ENCODE measurements around the gene SELENON.

DNA sequence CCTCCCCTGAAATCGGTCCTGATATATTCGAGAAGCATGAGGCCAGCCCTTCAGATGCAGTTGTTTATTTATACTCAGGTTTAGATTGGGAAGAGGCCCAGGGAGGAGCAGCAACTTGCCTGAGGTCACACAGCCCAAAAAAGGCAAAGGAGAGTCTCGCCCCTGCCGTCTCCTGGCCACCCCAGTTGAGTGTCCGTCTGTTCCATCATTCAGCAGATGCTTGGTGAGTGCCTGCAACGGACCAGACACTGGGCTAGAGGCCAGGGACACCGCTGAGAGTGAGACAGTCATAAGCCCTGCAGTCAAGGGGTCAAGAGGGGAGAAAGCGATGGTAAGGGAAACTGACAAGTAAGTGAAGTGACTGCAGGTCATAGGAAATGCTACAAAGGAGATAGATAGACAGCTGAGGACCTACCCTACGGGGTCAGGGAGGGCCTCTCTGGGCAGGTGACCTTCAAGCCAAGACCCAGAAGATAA, 15.4 kb upstream of the SELENON start:
- TF ChIP-seq TAF1 (IDR thresholded peaks at IDR 0.05; ENCODE audit: borderline replicate concordance, low read depth, low read length) (no peak), POLR2AphosphoS5 (IDR thresholded peaks at IDR 0.05; ENCODE audit: low read length) (no peak), ZZZ3 (IDR thresholded peaks at IDR 0.05; ENCODE audit: control insufficient read depth, insufficient read length, low read depth) (no peak), FOXK2 (IDR thresholded peaks at IDR 0.05) (no peak)
- TF ChIP-seq, protein P1, sequence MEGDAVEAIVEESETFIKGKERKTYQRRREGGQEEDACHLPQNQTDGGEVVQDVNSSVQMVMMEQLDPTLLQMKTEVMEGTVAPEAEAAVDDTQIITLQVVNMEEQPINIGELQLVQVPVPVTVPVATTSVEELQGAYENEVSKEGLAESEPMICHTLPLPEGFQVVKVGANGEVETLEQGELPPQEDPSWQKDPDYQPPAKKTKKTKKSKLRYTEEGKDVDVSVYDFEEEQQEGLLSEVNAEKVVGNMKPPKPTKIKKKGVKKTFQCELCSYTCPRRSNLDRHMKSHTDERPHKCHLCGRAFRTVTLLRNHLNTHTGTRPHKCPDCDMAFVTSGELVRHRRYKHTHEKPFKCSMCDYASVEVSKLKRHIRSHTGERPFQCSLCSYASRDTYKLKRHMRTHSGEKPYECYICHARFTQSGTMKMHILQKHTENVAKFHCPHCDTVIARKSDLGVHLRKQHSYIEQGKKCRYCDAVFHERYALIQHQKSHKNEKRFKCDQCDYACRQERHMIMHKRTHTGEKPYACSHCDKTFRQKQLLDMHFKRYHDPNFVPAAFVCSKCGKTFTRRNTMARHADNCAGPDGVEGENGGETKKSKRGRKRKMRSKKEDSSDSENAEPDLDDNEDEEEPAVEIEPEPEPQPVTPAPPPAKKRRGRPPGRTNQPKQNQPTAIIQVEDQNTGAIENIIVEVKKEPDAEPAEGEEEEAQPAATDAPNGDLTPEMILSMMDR (IDR thresholded peaks at IDR 0.05 in 2 of 3, conservative IDR thresholded peaks at IDR 0.05 in 1 of 3; ENCODE audit: control insufficient read depth in 2 of 3, extremely low read depth in 1 of 3, insufficient read depth in 1 of 3, low read depth in 3 of 3, low read length in 3 of 3) = no peak

Measured in GM12878 (cell line).